Type B pancreatic cell (in vitro differentiated cells): ENCODE data around the gene ELOF1. TPM values are rescaled to one million over a fixed set of nuclear protein-coding genes. Genes with fewer than 3 reads are reported as not detected.

Experiments
- DNase-seq: peaks from one replicate; pipeline ENCODE4 v3.0.0; 2021; ENCODE audit warnings: mixed read lengths; ENCODE audit not compliant: unreplicated experiment; ENCODE audit errors: extremely low spot score
- H3K27ac Mint-ChIP-seq: 2 replicates; pipeline ENCODE4 v1.8.0; 2021; ENCODE audit warnings: mild to moderate bottlenecking, mixed read lengths
- H3K27me3 Mint-ChIP-seq: 2 replicates; pipeline ENCODE4 v1.8.0; 2021; ENCODE audit warnings: mixed read lengths
- H3K36me3 Mint-ChIP-seq: 2 replicates; pipeline ENCODE4 v1.8.0; 2021; ENCODE audit warnings: mixed read lengths
- H3K4me1 Mint-ChIP-seq: one replicate; pipeline ENCODE4 v1.8.0; 2021; ENCODE audit warnings: mixed read lengths; ENCODE audit not compliant: unreplicated experiment
- H3K4me3 Mint-ChIP-seq: 2 replicates; pipeline ENCODE4 v1.8.0; 2021; ENCODE audit warnings: mild to moderate bottlenecking, mixed read lengths
- H3K9me3 Mint-ChIP-seq: 2 replicates; pipeline ENCODE4 v1.8.0; 2021; ENCODE audit warnings: mixed read lengths
- CTCF ChIP-seq: fragments of 200-600 bp; sonication (generic); conservative IDR thresholded peaks from 2 replicates; pipeline ENCODE4 v1.5.0; 2021; ENCODE audit warnings: antibody characterized with exemption, mild to moderate bottlenecking
- total RNA-seq: library from RNA; stranded (reverse); gene quantifications from 2 replicates; pipeline ENCODE4 v1.2.1, GENCODE V29; 2021; ENCODE audit warnings: low replicate concordance

Gene ELOF1
- total RNA-seq, 1 donor from 2014 or later = 57.1 TPM

GRCh38 chr19:11505504-11506100, 53.4 kb downstream of the ELOF1 start, which contains the start of gene ZNF653:
ZNF653 (minus strand) TSS chr19:11505839; CDS start chr19:11505786, 53 bp downstream.
- H3K4me1 Mint-ChIP-seq = peaks cover 8% of the 10 kb centered on the region
- H3K9me3 Mint-ChIP-seq = no peaks in the 10 kb centered on the region
- peak; percentile 98 for DNase-seq
- H3K27ac Mint-ChIP-seq = peak within 1 kb of the TSS; percentile 94
- peak within 1 kb of the TSS; percentile 92 for H3K4me3 Mint-ChIP-seq
- no peaks in the 10 kb centered on the region for H3K36me3 Mint-ChIP-seq
- no peak for TF ChIP-seq CTCF
- no peaks in the 10 kb centered on the region for H3K27me3 Mint-ChIP-seq

- Mint-ChIP-seq H3K27ac (peak overlapping the region; percentile 91), H3K4me1 (peaks cover 8% of the 10 kb centered on the region), H3K9me3 (no peaks in the 10 kb centered on the region), H3K27me3 (no peaks in the 10 kb centered on the region), H3K36me3 (no peaks in the 10 kb centered on the region), H3K4me3 (peak overlapping the region; percentile 92)
- TF ChIP-seq CTCF = no peak
- peak; percentile 95 for DNase-seq
Measured at GRCh38 chr19:11505032-11505503, 54.0 kb downstream of the ELOF1 start.

- Mint-ChIP-seq H3K9me3 (no peaks in the 10 kb centered on the region), H3K27me3 (no peaks in the 10 kb centered on the region), H3K4me3 (peak overlapping the region; percentile 92), H3K27ac (peak overlapping the region; percentile 91), H3K4me1 (peaks cover 8% of the 10 kb centered on the region), H3K36me3 (no peaks in the 10 kb centered on the region)
- TF ChIP-seq CTCF = no peak
- DNase-seq = no peak
Measured at GRCh38 chr19:11504502-11505031, 54.5 kb downstream of the ELOF1 start.

Other genes starting within 250 kb of the ELOF1 start
- gene RAB3D, start 219.6 kb downstream of the ELOF1 start, total RNA-seq = 45.3 and 77.5 TPM in 2 replicates
- gene TMEM205, start 213.0 kb downstream of the ELOF1 start, total RNA-seq = 58.6 and 68.3 TPM in 2 replicates
- 9.6 and 12.1 TPM in 2 replicates for gene CCDC159, start 212.7 kb downstream of the ELOF1 start, total RNA-seq
- 11.1 and 15.9 TPM in 2 replicates for gene PLPPR2, start 203.8 kb downstream of the ELOF1 start, total RNA-seq
- gene SWSAP1, start 184.6 kb downstream of the ELOF1 start, total RNA-seq = 2.7 and 4.3 TPM in 2 replicates
- 9.2 and 11.4 TPM in 2 replicates for gene EPOR, start 174.9 kb downstream of the ELOF1 start, total RNA-seq
- gene RGL3, start 139.9 kb downstream of the ELOF1 start, total RNA-seq = 44.8 and 49.6 TPM in 2 replicates
- gene ODAD3, start 124.1 kb downstream of the ELOF1 start, total RNA-seq = 1.0 and 2.2 TPM in 2 replicates
- gene PRKCSH, start 123.6 kb downstream of the ELOF1 start, total RNA-seq = 342 and 403 TPM in 2 replicates
- 1.7 and 3.3 TPM in 2 replicates for gene ELAVL3, start 78.2 kb downstream of the ELOF1 start, total RNA-seq
- gene ZNF653, start 53.4 kb downstream of the ELOF1 start, total RNA-seq = 11.5 and 13.4 TPM in 2 replicates
- 40.8 and 42.1 TPM in 2 replicates for gene ECSIT, start 30.1 kb downstream of the ELOF1 start, total RNA-seq
- 2.3 and 7.9 TPM in 2 replicates for gene CNN1, start 20.4 kb downstream of the ELOF1 start, total RNA-seq
- 3.2 and 6.0 TPM in 2 replicates for gene ACP5, start 18.4 kb upstream of the ELOF1 start, total RNA-seq
- 21.6 and 26.1 TPM in 2 replicates for gene ZNF627, start 38.3 kb upstream of the ELOF1 start, total RNA-seq
- gene ZNF823, start 179.7 kb upstream of the ELOF1 start, total RNA-seq = 11.5 and 17.8 TPM in 2 replicates
- gene ZNF441, start 207.8 kb upstream of the ELOF1 start, total RNA-seq = 4.1 and 6.3 TPM in 2 replicates
- gene ZNF491, start 239.3 kb upstream of the ELOF1 start, total RNA-seq = 3.7 and 8.8 TPM in 2 replicates